CD14-positive monocyte (primary cell): Measurements from ENCODE around the gene FARP1. TPM values are rescaled to one million over a fixed set of nuclear protein-coding genes. Genes with fewer than 3 reads are reported as not detected.

Experiments
- DNase-seq, 3 donors: peaks; one replicate each; pipeline ENCODE4 v3.0.0-alpha.2; 2011 to 2022
- H2AFZ ChIP-seq: 2 replicates; pipeline ENCODE4 v1.6.0; 2012; ENCODE audit warnings: mild to moderate bottlenecking, low read depth, low read length, inconsistent platforms; ENCODE audit not compliant: insufficient read depth, poor library complexity, severe bottlenecking
- H3K27ac ChIP-seq, 2 donors: 1 replicate in 1 of 2; 2 replicates in 1 of 2; pipeline ENCODE4 v1.5.1; 2012 to 2013; ENCODE audit warnings: low read length in 2 of 2, control low read depth in 1 of 2, inconsistent platforms in 1 of 2, low read depth in 1 of 2, mild to moderate bottlenecking in 1 of 2
- H3K27me3 ChIP-seq, 2 donors: one replicate each; pipeline versions ENCODE4 v1.6.0 to v1.6.1; 2011 to 2013; ENCODE audit warnings: low read length in 2 of 2; ENCODE audit not compliant: control insufficient read depth in 2 of 2, insufficient read depth in 2 of 2
- H3K36me3 ChIP-seq, 2 donors: replicated peaks in 1 of 2; 1 replicate in 1 of 2; 2 replicates in 1 of 2; pipeline versions ENCODE4 v1.5.1 to v1.6.1; 2012 to 2013; ENCODE audit warnings: low read length in 2 of 2, control low read depth in 1 of 2, inconsistent platforms in 1 of 2, mild to moderate bottlenecking in 1 of 2; ENCODE audit not compliant: insufficient read depth in 2 of 2, control insufficient read depth in 1 of 2
- H3K4me1 ChIP-seq, 2 donors: 1 replicate in 1 of 2; 2 replicates in 1 of 2; pipeline versions ENCODE4 v1.5.1 to v1.6.1; 2012 to 2013; ENCODE audit warnings: low read length in 2 of 2, control low read depth in 1 of 2, inconsistent platforms in 1 of 2, mild to moderate bottlenecking in 1 of 2, moderate library complexity in 1 of 2; ENCODE audit not compliant: insufficient read depth in 2 of 2, control insufficient read depth in 1 of 2
- H3K4me2 ChIP-seq: replicated peaks from 2 replicates; pipeline ENCODE3; 2012; ENCODE audit warnings: low read length, moderate library complexity, mild to moderate bottlenecking; ENCODE audit not compliant: poor library complexity, severe bottlenecking; ENCODE audit errors: extremely low read depth
- H3K4me3 ChIP-seq, 3 experiments: fragments of 200-600 bp in 1 of 3; sonication (generic) in 1 of 3; replicated peaks in 1 of 3; 1 replicate in 2 of 3; 2 replicates in 1 of 3; pipeline ENCODE4 v1.5.1; 2011 to 2013; ENCODE audit warnings: low read length in 3 of 3, mild to moderate bottlenecking in 3 of 3, control low read depth in 2 of 3, low read depth in 2 of 3, inconsistent platforms in 1 of 3, moderate library complexity in 1 of 3
- H3K79me2 ChIP-seq: 2 replicates; pipeline ENCODE4 v1.6.0; 2012; ENCODE audit warnings: mild to moderate bottlenecking, control low read depth, inconsistent platforms, low read length, moderate library complexity; ENCODE audit not compliant: insufficient read depth
- H3K9ac ChIP-seq: 2 replicates; pipeline ENCODE4 v1.6.0; 2017; ENCODE audit warnings: low read length, mild to moderate bottlenecking; ENCODE audit not compliant: insufficient read depth, poor library complexity, severe bottlenecking
- H3K9me3 ChIP-seq, 2 donors: replicated peaks in 1 of 2; 1 replicate in 1 of 2; 2 replicates in 1 of 2; pipeline versions ENCODE4 v1.5.1 to v1.6.1; 2012 to 2013; ENCODE audit warnings: low read length in 2 of 2, control low read depth in 1 of 2; ENCODE audit not compliant: control insufficient read depth in 1 of 2, insufficient read depth in 1 of 2
- H4K20me1 ChIP-seq: 2 replicates; pipeline ENCODE4 v1.6.0; 2012; ENCODE audit warnings: mild to moderate bottlenecking, low read length, control low read depth, moderate library complexity; ENCODE audit not compliant: insufficient read depth
- H3K27ac Mint-ChIP-seq, 7 donors: one replicate each; pipeline ENCODE4 v1.8.0; 2020; ENCODE audit warnings: mild to moderate bottlenecking in 7 of 7, mixed read lengths in 7 of 7, moderate library complexity in 6 of 7, inconsistent platforms in 2 of 7
- H3K27me3 Mint-ChIP-seq, 3 donors: one replicate each; pipeline ENCODE4 v1.8.0; 2021 to 2022; ENCODE audit warnings: low read depth in 3 of 3, mild to moderate bottlenecking in 3 of 3, mixed read lengths in 3 of 3, moderate library complexity in 3 of 3, inconsistent platforms in 1 of 3
- H3K36me3 Mint-ChIP-seq, 2 donors: one replicate each; pipeline ENCODE4 v1.8.0; 2020; ENCODE audit warnings: mixed read lengths in 2 of 2, inconsistent platforms in 1 of 2, mild to moderate bottlenecking in 1 of 2
- H3K4me1 Mint-ChIP-seq: one replicate; pipeline ENCODE4 v1.8.0; 2020; ENCODE audit warnings: mild to moderate bottlenecking, mixed read lengths
- H3K4me3 Mint-ChIP-seq, 2 donors: one replicate each; pipeline ENCODE4 v1.8.0; 2020; ENCODE audit warnings: mild to moderate bottlenecking in 2 of 2, mixed read lengths in 2 of 2, moderate library complexity in 1 of 2
- H3K9me3 Mint-ChIP-seq, 7 donors: one replicate each; pipeline ENCODE4 v1.8.0; 2020 to 2022; ENCODE audit warnings: mixed read lengths in 7 of 7, mild to moderate bottlenecking in 6 of 7, moderate library complexity in 6 of 7, inconsistent platforms in 2 of 7
- WGBS: methylation state at CpG from one replicate; pipeline ENCODE4 v1.1.5; 2013; ENCODE audit warnings: missing lambda C conversion rate; ENCODE audit not compliant: insufficient coverage; 5-methylcytosine and 5-hydroxymethylcytosine counted together
- intact Hi-C, 2 donors: fragments of 100-400 bp; cut with micrococcal nuclease; formaldehyde crosslinking; loops; one replicate each; pipeline versions ENCODE4 v1.15.0 to v1.15.1; 2023
- polyA plus RNA-seq, 3 donors: library from polyadenylated mRNA; depleted of rRNA in 1 of 3; unstranded in 2 of 3; stranded (reverse) in 1 of 3; fragments of 300-500 nt in 2 of 3; fragments of >200 nt in 1 of 3; fragmentation: Illumina TruSeq in 2 of 3; gene quantifications; 1 replicate in 2 of 3; 2 replicates in 1 of 3; pipeline ENCODE4 v1.2.3, GENCODE V29; 2012 to 2021
- TF ChIP-seq, protein P1 (sequence below): fragments of 200-600 bp; IDR thresholded peaks from one replicate; pipeline ENCODE4 v1.8.0; 2022; ENCODE audit warnings: antibody characterized with exemption, mild to moderate bottlenecking

The FARP1 gene
- polyA plus RNA-seq, 3 donors: 0.01 to 0.16 (median 0.12) TPM

- Mint-ChIP-seq H3K9me3 (peaks cover 0 to 4% (median 1%) of the 10 kb centered on the region in 7 donors), H3K27ac (peak overlapping the region in 1 of 7 donors; percentile 37), H3K27me3 (peaks cover 0 to 1% (median 0%) of the 10 kb centered on the region in 3 donors), H3K4me3 (no peak overlapping the region), H3K4me1 (no peaks in the 10 kb centered on the region), H3K36me3 (no peaks in the 10 kb centered on the region)
- Histone ChIP-seq H4K20me1 (no peaks in the 10 kb centered on the region), H3K9ac (no peak overlapping the region), H3K4me3 (no peak overlapping the region), H3K4me1 (no peaks in the 10 kb centered on the region), H3K79me2 (no peaks in the 10 kb centered on the region), H3K27ac (no peak overlapping the region), H3K9me3 (no peaks in the 10 kb centered on the region), H3K4me2 (no peak overlapping the region), H3K36me3 (no peaks in the 10 kb centered on the region), H2AFZ (no peak overlapping the region), H3K27me3 (no peaks in the 10 kb centered on the region)
- no peak for DNase-seq
- intact Hi-C loops: no loop called here
- TF ChIP-seq, protein P1, sequence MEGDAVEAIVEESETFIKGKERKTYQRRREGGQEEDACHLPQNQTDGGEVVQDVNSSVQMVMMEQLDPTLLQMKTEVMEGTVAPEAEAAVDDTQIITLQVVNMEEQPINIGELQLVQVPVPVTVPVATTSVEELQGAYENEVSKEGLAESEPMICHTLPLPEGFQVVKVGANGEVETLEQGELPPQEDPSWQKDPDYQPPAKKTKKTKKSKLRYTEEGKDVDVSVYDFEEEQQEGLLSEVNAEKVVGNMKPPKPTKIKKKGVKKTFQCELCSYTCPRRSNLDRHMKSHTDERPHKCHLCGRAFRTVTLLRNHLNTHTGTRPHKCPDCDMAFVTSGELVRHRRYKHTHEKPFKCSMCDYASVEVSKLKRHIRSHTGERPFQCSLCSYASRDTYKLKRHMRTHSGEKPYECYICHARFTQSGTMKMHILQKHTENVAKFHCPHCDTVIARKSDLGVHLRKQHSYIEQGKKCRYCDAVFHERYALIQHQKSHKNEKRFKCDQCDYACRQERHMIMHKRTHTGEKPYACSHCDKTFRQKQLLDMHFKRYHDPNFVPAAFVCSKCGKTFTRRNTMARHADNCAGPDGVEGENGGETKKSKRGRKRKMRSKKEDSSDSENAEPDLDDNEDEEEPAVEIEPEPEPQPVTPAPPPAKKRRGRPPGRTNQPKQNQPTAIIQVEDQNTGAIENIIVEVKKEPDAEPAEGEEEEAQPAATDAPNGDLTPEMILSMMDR: no peak
- WGBS: 83% methylated on average over 1 of the region's 4 CpGs
Observed at GRCh38 chr13:98293570-98294142, 150.8 kb downstream of the FARP1 start.

DNA sequence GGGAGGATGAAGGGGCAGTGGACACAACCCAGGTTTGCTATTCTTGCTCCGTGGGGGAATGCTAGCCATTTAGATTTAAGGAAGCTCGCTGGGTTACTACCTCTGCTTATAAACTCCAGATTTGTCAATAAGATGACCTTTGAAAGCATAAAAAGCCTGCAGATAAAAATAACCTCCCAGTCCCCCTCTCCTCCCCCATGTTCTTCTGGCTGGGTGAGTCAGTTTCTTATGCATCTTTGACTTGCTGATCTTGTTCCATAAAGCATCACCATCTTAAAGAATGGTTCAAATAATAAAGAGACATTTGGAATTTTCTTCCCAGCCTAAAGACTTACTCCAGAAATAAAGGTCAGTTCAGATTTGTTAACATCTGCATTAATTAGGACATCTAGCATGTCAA, 152.5 kb downstream of the FARP1 start:
- no peaks in the 10 kb centered on the region for H3K36me3 Mint-ChIP-seq
- no peak overlapping the region for H2AFZ ChIP-seq
- intact Hi-C loops: no loop called here
- H3K4me2 ChIP-seq: no peak overlapping the region
- H3K27ac ChIP-seq: no peak overlapping the region
- H3K27me3 ChIP-seq: no peaks in the 10 kb centered on the region
- H4K20me1 ChIP-seq: no peaks in the 10 kb centered on the region
- no CpG with 5 or more reads among the region's 2 CpGs for WGBS
- peaks cover 0 to 1% (median 0%) of the 10 kb centered on the region in 3 donors for H3K27me3 Mint-ChIP-seq
- no peak overlapping the region for H3K9ac ChIP-seq
- DNase-seq: no peak
- H3K4me3 Mint-ChIP-seq: no peak overlapping the region
- H3K4me1 Mint-ChIP-seq: no peaks in the 10 kb centered on the region
- no peaks in the 10 kb centered on the region for H3K9me3 ChIP-seq
- TF ChIP-seq, protein P1: no peak
- no peak overlapping the region for H3K4me3 ChIP-seq
- no peaks in the 10 kb centered on the region for H3K4me1 ChIP-seq
- H3K36me3 ChIP-seq: no peaks in the 10 kb centered on the region
- no peaks in the 10 kb centered on the region for H3K79me2 ChIP-seq
- peaks cover 0 to 4% (median under 1%) of the 10 kb centered on the region in 7 donors for H3K9me3 Mint-ChIP-seq
- no peak overlapping the region for H3K27ac Mint-ChIP-seq
